HG03469 (cell line): ENCODE data around the gene PRSS23.

ENCODE experiments used
- ATAC-seq: cut with Tn5 transposase; IDR thresholded peaks from one replicate; pipeline ENCODE4 v1.9.1; 2021; ENCODE audit warnings: mild to moderate bottlenecking, moderate library complexity, moderate number of reproducible peaks; ENCODE audit not compliant: unreplicated experiment

The PRSS23 gene

DNA sequence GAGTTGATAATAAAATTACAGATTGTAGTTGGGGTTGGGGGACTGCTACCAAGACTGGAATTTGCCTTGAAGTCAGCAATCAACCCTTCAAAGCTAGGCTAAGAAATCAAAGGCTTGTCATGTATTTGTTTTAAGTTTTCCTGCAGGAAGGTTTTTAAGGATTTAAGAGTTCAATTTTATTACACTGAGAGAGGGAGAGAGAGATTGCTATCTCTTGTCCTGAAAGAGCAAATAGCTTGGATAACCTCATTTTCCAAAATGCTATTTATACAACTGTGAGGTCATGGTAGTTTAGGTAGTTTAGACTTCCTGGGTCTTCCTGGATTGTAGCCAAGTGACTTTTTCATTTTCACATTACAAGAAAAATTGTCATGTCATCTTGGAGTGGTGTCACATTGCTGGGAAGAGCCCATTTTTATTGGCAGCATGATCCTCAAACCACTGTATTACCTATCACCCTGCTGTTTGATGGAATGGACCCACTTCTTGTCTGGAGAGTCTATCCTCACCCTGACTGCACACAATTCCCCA lies 10.1 kb upstream of the PRSS23 start:
- no peak for ATAC-seq

DNA sequence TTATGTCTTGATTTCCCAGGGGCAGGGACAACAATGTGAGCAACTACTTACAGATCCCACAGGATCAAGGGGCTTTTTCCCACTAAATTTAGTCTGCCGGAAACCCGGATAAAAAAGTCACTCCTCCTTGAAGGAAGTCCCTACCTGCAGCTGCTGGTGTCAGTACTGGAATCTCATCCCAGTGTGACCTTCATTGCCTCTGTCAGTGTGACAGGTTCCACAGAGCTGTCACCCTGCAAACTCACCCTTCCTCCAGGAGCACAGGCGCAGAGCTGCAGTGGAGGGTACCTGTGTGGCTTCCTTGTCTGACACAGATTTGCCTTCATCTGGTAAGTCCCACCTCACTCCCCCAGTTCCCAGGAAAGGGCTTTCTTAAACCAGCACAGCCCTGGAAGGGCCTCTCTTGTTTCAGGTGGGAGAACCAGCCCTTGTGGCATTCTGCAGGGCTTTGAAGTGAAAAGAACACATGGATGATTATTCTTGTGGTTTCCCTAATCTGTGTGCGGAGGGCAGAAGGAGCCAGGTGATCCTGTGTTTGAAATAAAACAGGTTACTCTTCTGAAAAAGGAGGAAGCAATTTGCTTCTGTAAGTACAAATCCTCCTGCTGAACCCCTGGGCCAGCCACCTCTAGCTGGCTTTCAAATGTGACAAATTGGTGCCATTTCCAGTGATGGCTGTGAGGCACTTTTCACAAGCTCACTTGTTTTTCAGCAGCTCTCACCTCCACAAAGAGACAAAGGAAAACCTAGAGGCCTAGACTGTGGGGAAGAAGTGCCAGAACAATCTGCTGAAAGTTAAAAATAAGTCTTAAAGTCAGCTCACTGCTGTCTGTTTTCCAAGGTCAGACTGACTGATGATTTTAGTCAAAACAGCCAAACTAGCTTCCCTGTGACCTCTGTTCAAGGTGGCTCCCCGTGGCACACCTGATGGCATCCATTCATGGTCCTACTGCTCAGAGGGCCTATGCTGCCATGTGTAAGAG lies 9.2 kb upstream of the PRSS23 start:
- ATAC-seq = no peak

DNA sequence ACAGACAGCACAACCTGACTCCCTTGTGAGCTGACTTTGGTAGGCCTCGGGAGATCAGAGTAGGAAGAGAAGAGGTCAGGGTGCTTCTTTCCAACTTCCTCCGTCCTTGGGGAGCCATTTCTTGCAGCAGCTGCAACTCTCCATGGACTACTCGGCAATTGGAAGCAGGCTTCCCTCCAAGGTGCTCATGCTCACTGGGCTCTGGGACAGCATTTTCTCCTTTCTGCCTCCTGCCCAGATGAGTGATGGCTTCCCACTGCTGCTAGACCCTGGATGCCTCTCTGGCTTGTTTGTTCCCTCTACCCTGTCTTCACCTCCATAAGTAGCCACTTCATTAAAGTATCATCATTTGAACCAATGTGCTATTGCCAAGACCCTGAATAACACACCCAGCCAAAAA lies 8.2 kb upstream of the PRSS23 start:
- no peak for ATAC-seq

DNA sequence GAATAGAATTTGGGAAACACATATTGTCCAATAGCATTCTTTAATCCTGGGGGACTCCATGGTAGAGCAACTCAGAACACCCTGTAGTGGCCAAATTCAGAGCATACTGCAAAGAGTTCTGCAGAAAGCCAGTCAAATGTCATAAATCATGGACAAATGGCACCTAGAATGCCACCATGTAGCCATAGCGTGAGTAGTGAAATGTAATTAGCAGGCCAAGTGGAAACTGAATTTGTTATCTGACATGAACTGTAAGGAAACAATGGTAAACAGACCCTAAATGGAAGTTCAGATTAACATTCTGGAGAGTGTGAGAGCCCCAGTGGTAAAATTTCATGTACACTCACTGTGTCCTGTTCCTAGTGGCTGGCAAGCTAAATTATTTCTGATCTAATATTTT lies 7.0 kb upstream of the PRSS23 start:
- no peak for ATAC-seq

DNA sequence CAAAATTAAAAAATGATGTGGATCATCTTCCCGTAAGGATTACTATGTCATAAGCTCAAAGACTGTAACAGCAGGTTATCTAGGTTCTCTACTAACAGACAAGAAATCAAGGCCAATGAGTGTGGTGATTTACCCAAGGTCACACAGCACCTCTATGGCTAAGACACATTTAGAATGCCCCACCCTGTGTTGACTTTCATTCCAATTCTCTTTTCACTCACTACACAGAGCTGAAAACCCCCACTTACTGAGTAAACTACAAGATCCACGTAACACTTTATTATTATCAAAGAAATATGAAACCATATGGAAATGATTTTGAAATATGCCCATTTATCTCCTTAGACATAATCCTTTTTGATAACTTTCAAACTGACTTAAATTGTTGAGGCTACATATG lies 4.8 kb upstream of the PRSS23 start:
- no peak for ATAC-seq

DNA sequence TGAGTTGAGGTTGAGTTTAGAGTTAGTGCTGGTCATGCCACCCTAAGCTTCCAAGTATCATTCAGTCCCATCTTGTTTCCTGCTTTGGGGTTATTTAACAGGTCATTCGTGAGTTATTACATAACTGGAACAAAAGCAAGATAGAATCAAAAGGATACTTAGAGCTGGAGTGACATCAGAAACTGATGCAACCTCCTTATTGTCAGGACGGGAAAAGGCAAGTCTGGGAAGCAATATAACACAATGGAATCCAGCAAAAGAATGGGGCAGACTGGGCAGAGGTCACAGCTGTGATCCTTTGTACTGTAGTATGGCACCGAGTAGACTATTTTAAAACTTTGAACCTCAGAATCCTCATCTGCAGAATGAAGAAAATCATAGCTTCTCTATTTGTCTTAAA lies 4.4 kb upstream of the PRSS23 start:
- no peak for ATAC-seq

DNA sequence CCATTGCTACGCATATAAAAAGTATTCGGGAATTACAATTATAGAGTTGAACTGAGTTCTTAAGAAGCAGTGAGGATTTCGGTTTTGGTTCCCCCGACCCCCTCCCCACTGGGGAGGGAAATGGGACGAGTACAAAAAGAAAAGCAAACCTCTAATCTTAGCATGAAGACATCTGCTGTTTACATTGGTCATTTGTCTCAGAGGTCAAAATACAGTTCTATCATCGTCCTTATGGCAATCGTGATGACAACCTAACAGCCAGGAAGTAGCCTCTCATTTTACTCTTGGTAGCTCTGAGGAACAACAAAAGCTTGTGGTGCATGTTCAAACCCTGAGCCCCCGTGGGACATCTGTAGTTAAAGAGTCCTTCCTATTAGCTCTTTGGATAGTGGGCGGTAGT lies 3.2 kb upstream of the PRSS23 start:
- no peak for ATAC-seq

DNA sequence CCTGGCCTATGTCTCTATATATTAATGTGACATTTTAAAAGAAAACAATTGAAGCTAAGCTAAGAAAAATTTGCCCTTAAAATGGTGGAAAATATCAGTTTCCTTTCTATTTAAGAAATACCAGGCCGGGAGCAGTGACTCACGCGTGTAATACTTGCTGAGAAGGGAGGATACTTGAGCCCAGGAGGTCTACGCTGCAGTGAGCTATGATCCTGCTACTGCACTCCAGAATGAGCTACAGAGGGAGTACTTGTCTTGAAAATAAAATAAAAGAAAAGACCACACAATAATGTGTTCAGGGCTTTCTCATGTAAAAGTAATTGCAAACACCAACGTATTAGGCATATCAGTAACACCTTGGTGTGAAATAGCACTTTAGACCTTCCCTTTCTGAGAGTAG lies 1.4 kb upstream of the PRSS23 start:
- no peak for ATAC-seq

DNA sequence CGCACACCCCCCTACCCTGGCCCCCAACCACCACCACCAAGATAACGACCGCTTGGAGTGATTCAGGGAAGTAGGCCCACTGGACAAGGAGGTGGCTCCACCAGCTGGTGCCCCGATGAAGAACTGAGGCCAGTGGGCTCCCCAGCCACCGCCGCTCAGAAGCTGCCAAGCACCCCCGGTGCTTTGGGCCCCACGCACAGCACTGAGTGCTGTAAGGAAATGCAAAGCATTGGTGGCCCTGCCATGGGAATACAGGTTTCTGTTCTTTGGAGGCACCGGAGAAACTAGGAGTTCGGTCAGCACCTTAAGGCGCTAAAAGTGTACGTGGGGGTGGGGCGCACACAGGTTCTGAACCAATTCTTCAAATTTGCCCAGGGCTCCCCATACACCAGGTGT lies 664 bp upstream of the PRSS23 start:
- ATAC-seq = no peak

DNA sequence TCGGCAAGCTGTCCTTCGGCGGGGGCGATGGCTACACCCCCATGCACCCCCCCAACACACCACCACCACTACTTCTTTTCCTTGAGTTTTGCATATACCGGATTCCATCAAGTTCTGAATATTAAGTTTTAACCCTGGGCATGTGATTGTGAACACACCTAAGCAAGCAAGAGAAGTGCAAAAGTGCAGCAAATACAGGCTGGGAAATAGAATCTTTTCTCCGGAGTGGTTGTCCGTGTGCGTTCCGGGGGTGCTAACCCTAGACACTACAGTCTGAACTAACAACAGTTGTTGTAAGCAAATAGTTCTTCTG lies 574 bp downstream of the PRSS23 start:
- ATAC-seq = no peak

DNA sequence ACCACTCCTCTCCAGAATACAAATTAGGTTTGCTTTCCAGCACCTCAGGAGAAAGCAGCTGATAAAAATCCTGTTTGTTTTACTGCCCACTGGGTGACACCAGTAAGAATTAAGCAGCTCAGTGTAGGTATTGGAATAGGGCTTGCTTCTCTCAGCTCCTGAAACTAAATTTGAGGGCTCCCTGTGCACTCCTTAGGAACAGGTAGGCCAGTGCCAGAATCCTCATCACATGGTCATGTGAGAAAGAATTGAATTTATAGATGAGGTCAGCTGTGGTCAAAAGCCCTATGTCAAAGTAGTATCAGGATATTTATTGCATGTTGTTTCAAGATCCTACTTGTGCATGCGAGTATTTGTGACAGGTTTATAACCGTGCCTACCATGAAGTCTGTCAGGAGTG lies 1.0 kb downstream of the PRSS23 start:
- no peak for ATAC-seq

DNA sequence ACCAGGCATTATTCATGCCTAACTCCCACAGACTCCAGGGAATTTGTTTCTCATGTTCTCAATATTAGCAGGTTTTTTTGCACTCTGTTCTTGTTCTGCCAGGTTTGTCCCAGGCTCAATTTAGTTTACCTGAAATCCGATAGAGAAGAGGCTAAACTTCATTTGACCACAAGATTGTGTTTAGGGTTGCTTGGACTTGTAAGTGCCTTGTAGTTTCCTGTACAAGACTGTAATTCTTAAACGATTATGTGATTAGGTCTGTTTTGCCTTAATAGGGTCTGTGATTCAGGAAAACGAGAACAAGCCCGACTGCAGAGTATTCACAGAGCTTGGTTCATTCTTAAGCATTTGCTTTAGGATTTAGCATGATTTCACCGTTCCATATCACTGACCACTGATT lies 1.8 kb downstream of the PRSS23 start:
- ATAC-seq = no peak

DNA sequence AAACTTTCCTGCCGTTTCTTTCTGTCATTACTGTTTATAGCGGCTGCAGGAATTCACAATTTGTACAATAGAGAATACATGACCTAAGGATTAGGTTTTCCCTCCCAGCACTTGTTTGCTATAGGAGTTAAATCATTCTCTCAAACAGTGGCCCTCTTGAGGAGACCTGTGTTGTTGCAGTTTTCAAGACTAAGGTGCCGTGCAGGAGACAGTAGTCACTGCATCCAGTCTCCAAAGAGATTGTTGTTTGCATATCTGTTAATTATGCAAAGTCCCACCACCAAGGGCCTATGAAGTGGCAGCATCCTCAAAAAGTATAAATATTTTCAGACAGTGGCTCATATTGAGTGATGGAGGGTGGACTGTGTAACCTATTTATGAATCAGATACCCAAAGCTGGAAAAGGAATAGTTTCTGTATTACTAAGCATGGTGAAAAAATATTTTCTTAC lies 2.3 kb downstream of the PRSS23 start:
- ATAC-seq = no peak

DNA sequence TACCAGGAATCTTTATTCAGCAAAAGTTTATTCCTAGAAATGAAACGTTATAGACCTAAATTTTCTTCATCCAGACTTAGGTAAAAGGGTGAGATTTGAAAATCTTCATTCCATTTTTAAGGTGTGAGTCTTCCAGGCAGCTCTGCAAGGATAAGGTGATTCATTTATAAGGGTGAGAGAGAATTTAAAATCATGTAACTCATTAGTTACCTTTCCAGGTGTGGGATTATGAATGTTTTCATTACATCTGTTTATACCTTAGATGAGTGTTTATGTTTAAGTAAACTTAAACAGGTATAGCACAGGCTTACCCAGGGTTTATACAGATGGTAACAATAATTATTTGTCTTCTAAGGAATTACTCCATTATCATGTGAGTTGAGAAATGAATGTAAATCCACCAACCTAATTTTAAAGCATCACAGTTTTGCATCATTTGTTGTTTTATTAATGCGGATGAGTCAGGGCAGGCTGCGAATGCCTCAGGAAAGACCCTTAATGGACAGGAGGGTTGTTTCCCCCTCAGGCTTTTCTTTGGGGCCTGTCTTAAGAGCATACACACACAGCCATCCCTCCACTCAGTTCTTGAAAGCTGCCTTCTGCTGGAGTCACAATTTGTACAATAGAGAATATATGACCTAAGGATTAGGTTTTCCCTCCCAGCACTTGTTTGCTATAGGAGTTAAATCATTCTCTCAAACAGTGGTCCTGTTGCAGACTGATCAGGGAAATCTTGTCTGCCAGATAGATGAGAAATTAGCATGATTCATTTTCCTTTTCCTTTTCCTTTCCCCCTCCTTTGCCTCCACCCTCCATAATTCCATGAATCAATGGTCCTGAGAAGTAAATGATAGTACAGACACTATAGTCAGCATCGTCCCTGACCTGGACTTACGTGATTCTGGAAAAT lies 3.0 kb downstream of the PRSS23 start:
- no peak for ATAC-seq

DNA sequence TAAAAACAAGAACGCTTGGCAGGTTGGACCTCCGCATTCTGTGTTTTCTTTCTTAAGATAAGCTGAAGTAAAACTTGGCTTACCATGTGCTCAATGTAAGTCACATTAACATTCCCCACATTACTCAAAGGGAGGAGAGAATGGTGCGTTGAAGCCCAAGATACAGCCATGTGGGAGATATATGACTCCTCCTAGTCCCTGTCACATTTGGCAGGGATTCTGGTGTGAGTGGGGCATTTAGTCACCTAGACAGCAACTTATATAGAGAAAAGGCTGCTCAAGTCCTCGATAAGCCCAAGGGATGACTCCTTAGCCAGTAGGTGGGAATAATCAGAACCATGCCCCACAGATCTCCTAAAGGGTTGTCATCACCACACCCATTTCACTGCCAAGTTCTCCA lies 4.6 kb downstream of the PRSS23 start:
- ATAC-seq = no peak

DNA sequence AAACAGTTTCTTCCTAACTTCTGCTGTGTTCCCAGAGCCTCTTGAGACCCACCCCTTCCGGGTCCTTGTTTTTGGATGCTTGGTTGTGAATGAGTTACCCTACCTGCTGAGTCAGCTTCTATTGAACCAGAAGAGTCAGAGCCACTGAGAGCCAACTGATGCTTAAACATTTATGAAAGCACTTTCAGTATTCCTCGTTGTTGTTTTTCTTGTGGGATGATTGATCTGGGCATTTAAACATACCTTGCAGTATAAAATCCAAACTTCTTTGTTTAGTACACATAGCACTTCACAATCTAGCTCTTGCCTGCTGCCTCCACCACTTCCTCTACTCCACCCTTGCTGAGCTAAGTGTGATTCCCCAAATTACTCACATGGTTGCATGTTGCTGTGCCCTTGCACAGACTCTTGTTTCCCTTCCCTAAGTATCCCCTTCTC lies 5.5 kb downstream of the PRSS23 start:
- ATAC-seq = peak; percentile 93

DNA sequence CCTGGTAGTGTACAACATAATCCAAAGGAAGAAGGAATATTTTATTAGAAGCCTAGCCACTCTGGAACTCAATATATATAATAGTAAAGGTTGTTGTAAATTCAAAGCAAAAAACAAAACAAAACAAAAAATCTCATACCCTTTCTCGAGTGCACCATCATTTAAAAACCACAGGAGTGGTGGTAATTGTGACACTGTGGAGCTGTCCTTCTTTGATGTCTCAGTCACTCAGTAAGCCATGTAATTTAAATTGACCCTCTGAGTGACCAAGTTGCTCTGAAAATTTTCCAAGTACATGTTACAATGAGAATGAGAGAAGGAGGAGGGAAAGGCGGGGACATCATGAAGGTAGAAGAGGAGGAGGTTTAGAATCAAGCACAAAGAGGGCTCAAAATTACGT lies 6.6 kb downstream of the PRSS23 start:
- ATAC-seq = no peak

DNA sequence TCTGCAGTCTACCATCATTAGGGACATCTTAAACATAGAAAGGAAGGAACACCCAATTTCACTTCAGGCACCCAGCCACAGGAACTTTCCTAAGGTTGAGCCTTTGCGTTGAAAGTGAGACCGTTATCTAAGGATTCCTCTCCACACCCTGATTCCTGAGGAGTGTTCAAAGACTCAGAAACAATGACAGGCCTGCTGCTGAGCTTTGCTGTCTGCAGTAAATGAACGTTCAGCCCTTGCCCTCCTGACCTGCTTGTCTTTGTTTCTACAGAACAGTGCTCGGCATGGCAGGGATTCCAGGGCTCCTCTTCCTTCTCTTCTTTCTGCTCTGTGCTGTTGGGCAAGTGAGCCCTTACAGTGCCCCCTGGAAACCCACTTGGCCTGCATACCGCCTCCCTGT lies 7.0 kb downstream of the PRSS23 start:
- ATAC-seq = no peak

DNA sequence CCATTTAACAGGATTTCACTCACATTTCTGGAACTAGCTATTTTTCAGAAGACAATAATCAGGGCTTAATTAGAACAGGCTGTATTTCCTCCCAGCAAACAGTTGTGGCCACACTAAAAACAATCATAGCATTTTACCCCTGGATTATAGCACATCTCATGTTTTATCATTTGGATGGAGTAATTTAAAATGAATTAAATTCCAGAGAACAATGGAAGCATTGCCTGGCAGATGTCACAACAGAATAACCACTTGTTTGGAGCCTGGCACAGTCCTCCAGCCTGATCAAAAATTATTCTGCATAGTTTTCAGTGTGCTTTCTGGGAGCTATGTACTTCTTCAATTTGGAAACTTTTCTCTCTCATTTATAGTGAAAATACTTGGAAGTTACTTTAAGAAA lies 9.2 kb downstream of the PRSS23 start:
- ATAC-seq = no peak

DNA sequence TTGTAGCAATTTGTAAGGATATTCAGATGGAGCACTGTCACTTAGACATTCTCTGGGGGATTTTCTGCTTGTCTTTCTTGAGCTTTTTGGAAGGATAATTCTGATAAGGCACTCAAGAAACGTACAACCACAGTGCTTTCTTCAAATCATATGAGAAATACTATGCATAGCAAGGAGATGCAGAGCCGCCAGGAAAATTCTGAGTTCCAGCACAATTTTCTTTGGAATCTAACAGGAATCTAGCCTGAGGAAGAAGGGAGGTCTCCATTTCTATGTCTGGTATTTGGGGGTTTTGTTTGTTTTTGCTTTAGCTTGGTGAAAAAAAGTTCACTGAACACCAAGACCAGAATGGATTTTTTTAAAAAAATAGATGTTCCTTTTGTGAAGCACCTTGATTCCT lies 9.9 kb downstream of the PRSS23 start:
- no peak for ATAC-seq

DNA sequence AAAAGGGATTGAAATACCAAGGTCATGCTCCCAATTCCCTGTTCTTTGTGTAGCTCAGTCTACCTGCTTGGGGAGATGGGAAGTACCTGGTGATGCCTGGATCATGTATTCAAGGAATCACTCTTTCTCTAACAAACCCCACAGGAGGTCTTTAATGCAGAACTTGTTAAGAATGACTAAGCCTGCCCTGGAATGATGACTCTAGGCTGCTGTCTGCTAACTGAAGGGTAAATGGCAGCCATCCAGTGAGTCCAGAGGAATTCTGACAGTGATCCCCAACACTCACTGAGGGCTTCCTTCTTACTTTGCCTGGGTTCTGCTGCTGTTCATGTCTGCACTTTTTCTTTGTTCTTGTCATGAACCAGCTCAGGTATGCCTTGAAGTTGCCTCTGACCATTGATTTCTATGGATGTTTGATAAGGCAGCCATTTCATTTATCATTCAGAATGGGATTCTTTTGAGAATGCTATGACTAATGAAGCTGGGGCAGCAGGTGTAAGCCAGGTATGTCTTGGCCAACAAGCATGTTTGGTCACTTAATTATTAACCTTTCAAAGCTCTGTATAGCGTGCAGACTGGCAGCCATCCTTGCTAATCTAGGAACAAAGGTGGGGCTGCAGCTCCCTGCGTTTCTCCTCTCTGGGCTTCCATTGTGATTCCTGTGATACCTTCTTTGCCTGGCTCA lies 11.4 kb downstream of the PRSS23 start:
- no peak for ATAC-seq
